ENCODE data around the gene MDM2. TPM values are rescaled to one million over a fixed set of nuclear protein-coding genes. Genes with fewer than 3 reads are reported as not detected.

The MDM2 gene
- total and polyA plus RNA-seq, 10 donors, result 41.5 to 248 (median 111) TPM

GRCh38 chr12:68887641-68888040 is 79.7 kb downstream of the MDM2 start:
- DNase-seq, result no peak
- intact Hi-C loops (cut with DNase I; ENCODE audit: low total_unique reads), result no loop called here
- Histone ChIP-seq H3K36me3 (peaks cover 0 to 30% (median 2%) of the 10 kb centered on the region in 6 donors), H3K27ac (no peak overlapping the region), H3K9me3 (no peaks in the 10 kb centered on the region), H3K4me1 (peaks cover 0 to 19% (median 0%) of the 10 kb centered on the region in 6 donors), H3K4me3 (no peak overlapping the region), H3K27me3 (replicated peaks in 1 of 7) (no peaks in the 10 kb centered on the region)
- TF ChIP-seq POLR2AphosphoS5 (IDR thresholded peaks at IDR 0.05) (no peak), POLR2A (IDR thresholded peaks at IDR 0.05) (no peak), CTCF (IDR thresholded peaks at IDR 0.05 in 8 of 11, conservative IDR thresholded peaks at IDR 0.05 in 3 of 11) (no peak)
- WGBS, 5 donors, result 75 to 100% (median 92%) methylated on average over 1 of the region's 1 CpG

- H3K27ac ChIP-seq, result no peak overlapping the region
- H3K4me1 ChIP-seq, result peaks cover 0 to 19% (median 0%) of the 10 kb centered on the region in 6 donors
- TF ChIP-seq CTCF (IDR thresholded peaks at IDR 0.05 in 8 of 11, conservative IDR thresholded peaks at IDR 0.05 in 3 of 11), result no peak
- TF ChIP-seq POLR2AphosphoS5 (IDR thresholded peaks at IDR 0.05), result no peak
- no peak for TF ChIP-seq POLR2A (IDR thresholded peaks at IDR 0.05)
- no peak for DNase-seq
- no peaks in the 10 kb centered on the region for H3K9me3 ChIP-seq
- H3K27me3 ChIP-seq (replicated peaks in 1 of 7), result no peaks in the 10 kb centered on the region
- H3K4me3 ChIP-seq, result no peak overlapping the region
- intact Hi-C loops (cut with DNase I; ENCODE audit: low total_unique reads), result no loop called here
- H3K36me3 ChIP-seq, result peaks cover 0 to 24% (median 2%) of the 10 kb centered on the region in 6 donors
Measured at GRCh38 chr12:68888243-68888642, 80.3 kb downstream of the MDM2 start.

GRCh38 chr12:68890701-68891113 is 82.7 kb downstream of the MDM2 start:
- intact Hi-C loops (cut with DNase I; ENCODE audit: low total_unique reads), result no loop called here
- Histone ChIP-seq H3K27ac (peak overlapping the region in 1 of 8 donors; percentile 9), H3K27me3 (replicated peaks in 1 of 7) (no peaks in the 10 kb centered on the region), H3K4me3 (no peak overlapping the region), H3K9me3 (no peaks in the 10 kb centered on the region), H3K36me3 (peaks cover 0 to 1% (median 0%) of the 10 kb centered on the region in 6 donors), H3K4me1 (peaks cover 0 to 20% (median 0%) of the 10 kb centered on the region in 6 donors)
- WGBS, 5 donors, result 68 to 88% (median 85%) methylated on average over 2 to 4 of the region's 4 CpGs
- TF ChIP-seq POLR2AphosphoS5 (IDR thresholded peaks at IDR 0.05) (no peak), POLR2A (IDR thresholded peaks at IDR 0.05) (no peak), CTCF (IDR thresholded peaks at IDR 0.05 in 8 of 11, conservative IDR thresholded peaks at IDR 0.05 in 3 of 11) (no peak)
- DNase-seq, result no peak

GRCh38 chr12:68891141-68891540 is 83.2 kb downstream of the MDM2 start:
- no peak for DNase-seq
- Histone ChIP-seq H3K27ac (no peak overlapping the region), H3K27me3 (replicated peaks in 1 of 7) (no peaks in the 10 kb centered on the region), H3K36me3 (no peaks in the 10 kb centered on the region), H3K9me3 (no peaks in the 10 kb centered on the region), H3K4me3 (no peak overlapping the region), H3K4me1 (peaks cover 0 to 24% (median 1%) of the 10 kb centered on the region in 6 donors)
- WGBS, 5 donors, result 85 to 91% (median 89%) methylated on average over 6 of the region's 6 CpGs
- TF ChIP-seq POLR2A (IDR thresholded peaks at IDR 0.05) (no peak), CTCF (IDR thresholded peaks at IDR 0.05 in 8 of 11, conservative IDR thresholded peaks at IDR 0.05 in 3 of 11) (no peak), POLR2AphosphoS5 (IDR thresholded peaks at IDR 0.05) (no peak)
- intact Hi-C loops (cut with DNase I; ENCODE audit: low total_unique reads), result no loop called here

Data from spleen (tissue), 11 donors.